Osteoblast (primary cell): ENCODE measurements around the gene PIAS1. TPM values are rescaled to one million over a fixed set of nuclear protein-coding genes. Genes with fewer than 3 reads are reported as not detected.

Experiments used
- DNase-seq: peaks from one replicate; pipeline ENCODE4 v3.0.0; 2011; ENCODE audit warnings: low spot score, mixed read lengths; ENCODE audit not compliant: insufficient read length; ENCODE audit errors: missing footprints
- H2AFZ ChIP-seq: 2 replicates; pipeline ENCODE4 v1.6.0; 2011; ENCODE audit warnings: mild to moderate bottlenecking, low read length
- H3K27ac ChIP-seq: 2 replicates; pipeline ENCODE4 v1.5.1; 2011; ENCODE audit warnings: mild to moderate bottlenecking, low read depth, low read length, moderate library complexity
- H3K27me3 ChIP-seq: 2 replicates; pipeline ENCODE4 v1.6.0; 2012; ENCODE audit warnings: mild to moderate bottlenecking, control low read depth, inconsistent platforms, low read length, moderate library complexity; ENCODE audit not compliant: insufficient read depth
- H3K36me3 ChIP-seq: 2 replicates; pipeline ENCODE4 v1.5.1; 2011; ENCODE audit warnings: mild to moderate bottlenecking, low read length, control low read depth, moderate library complexity; ENCODE audit not compliant: insufficient read depth
- H3K4me1 ChIP-seq: 2 replicates; pipeline ENCODE4 v1.5.1; 2011; ENCODE audit warnings: mild to moderate bottlenecking, low read length, control low read depth, moderate library complexity; ENCODE audit not compliant: insufficient read depth
- H3K4me2 ChIP-seq: 2 replicates; pipeline ENCODE4 v1.6.0; 2011; ENCODE audit warnings: mild to moderate bottlenecking, low read length; ENCODE audit not compliant: insufficient read depth
- H3K4me3 ChIP-seq: fragments of 200-600 bp; sonication (generic); 3 replicates; pipeline ENCODE4 v1.5.1; 2012; ENCODE audit warnings: mild to moderate bottlenecking, low read length, inconsistent platforms; ENCODE audit not compliant: insufficient read depth
- H3K79me2 ChIP-seq: 2 replicates; pipeline ENCODE4 v1.6.0; 2012; ENCODE audit warnings: mild to moderate bottlenecking, low read length, control low read depth, inconsistent platforms; ENCODE audit not compliant: insufficient read depth
- H3K9me3 ChIP-seq: 2 replicates; pipeline ENCODE4 v1.5.1; 2011; ENCODE audit warnings: low read depth, low read length, control low read depth
- H4K20me1 ChIP-seq: 2 replicates; pipeline ENCODE4 v1.6.0; 2012; ENCODE audit warnings: mild to moderate bottlenecking, low read length, control low read depth; ENCODE audit not compliant: insufficient read depth
- CTCF ChIP-seq: IDR thresholded peaks from 2 replicates; pipeline ENCODE4 v1.5.1; 2011; ENCODE audit warnings: mild to moderate bottlenecking, low read depth, low read length, moderate library complexity; ENCODE audit errors: extremely low read depth
- total RNA-seq: library from RNA; depleted of rRNA; stranded (reverse); fragments of >200 nt; gene quantifications from 2 replicates; pipeline ENCODE4 v1.2.3, GENCODE V29; 2012

PIAS1 gene
- total RNA-seq, 1 donor = 29.0 TPM

GRCh38 chr15:68195336-68196112 lies 141.4 kb downstream of the PIAS1 start:
- Histone ChIP-seq H3K4me1 (peaks cover 6% of the 10 kb centered on the region), H3K4me2 (no peak overlapping the region), H3K36me3 (peaks cover 34% of the 10 kb centered on the region), H2AFZ (no peak overlapping the region), H3K9me3 (no peaks in the 10 kb centered on the region), H3K27me3 (no peaks in the 10 kb centered on the region), H3K4me3 (no peak overlapping the region), H3K27ac (no peak overlapping the region), H3K79me2 (no peaks in the 10 kb centered on the region), H4K20me1 (peaks cover 4% of the 10 kb centered on the region)
- TF ChIP-seq CTCF = no peak
- DNase-seq = no peak

- no peak for TF ChIP-seq CTCF
- H3K79me2 ChIP-seq = no peaks in the 10 kb centered on the region
- no peak overlapping the region for H3K4me3 ChIP-seq
- DNase-seq = peak; percentile 66
- H3K4me1 ChIP-seq = peaks cover 6% of the 10 kb centered on the region
- H3K4me2 ChIP-seq = no peak overlapping the region
- no peak overlapping the region for H2AFZ ChIP-seq
- no peak overlapping the region for H3K27ac ChIP-seq
- H4K20me1 ChIP-seq = peaks cover 4% of the 10 kb centered on the region
- no peaks in the 10 kb centered on the region for H3K27me3 ChIP-seq
- H3K9me3 ChIP-seq = no peaks in the 10 kb centered on the region
- peaks cover 28% of the 10 kb centered on the region for H3K36me3 ChIP-seq
Measured at GRCh38 chr15:68196445-68197169, 142.5 kb downstream of the PIAS1 start.

- no peak for TF ChIP-seq CTCF
- Histone ChIP-seq H3K4me1 (peaks cover 6% of the 10 kb centered on the region), H3K27me3 (no peaks in the 10 kb centered on the region), H4K20me1 (peaks cover 4% of the 10 kb centered on the region), H3K79me2 (no peaks in the 10 kb centered on the region), H3K36me3 (peaks cover 23% of the 10 kb centered on the region), H3K4me3 (no peak overlapping the region), H2AFZ (no peak overlapping the region), H3K4me2 (no peak overlapping the region), H3K9me3 (no peaks in the 10 kb centered on the region), H3K27ac (no peak overlapping the region)
- DNase-seq = no peak
Measured at GRCh38 chr15:68197170-68197492, 143.0 kb downstream of the PIAS1 start.
